ENCODE measurements around the gene COBLL1. TPM values are rescaled to one million over a fixed set of nuclear protein-coding genes. Genes with fewer than 3 reads are reported as not detected.

COBLL1 gene
- total and polyA plus RNA-seq, 4 donors = 16.3 to 114 (median 36.4) TPM

- DNase-seq (ENCODE audit: low spot score) = no peak
- no peak overlapping the region for H3K4me3 ChIP-seq (ENCODE audit: low read depth in 1 of 3, low read length in 3 of 3)
- TF ChIP-seq GABPA (IDR thresholded peaks at IDR 0.05 in 1 of 2, conservative IDR thresholded peaks at IDR 0.05 in 1 of 2) (no peak), YY1 (IDR thresholded peaks at IDR 0.05) (no peak), CTCF (IDR thresholded peaks at IDR 0.05; ENCODE audit: low read depth, low read length, missing input control) (no peak)
- TF ChIP-seq, protein P1, sequence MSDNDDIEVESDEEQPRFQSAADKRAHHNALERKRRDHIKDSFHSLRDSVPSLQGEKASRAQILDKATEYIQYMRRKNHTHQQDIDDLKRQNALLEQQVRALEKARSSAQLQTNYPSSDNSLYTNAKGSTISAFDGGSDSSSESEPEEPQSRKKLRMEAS (IDR thresholded peaks at IDR 0.05) = no peak
- TF ChIP-seq, protein P2, sequence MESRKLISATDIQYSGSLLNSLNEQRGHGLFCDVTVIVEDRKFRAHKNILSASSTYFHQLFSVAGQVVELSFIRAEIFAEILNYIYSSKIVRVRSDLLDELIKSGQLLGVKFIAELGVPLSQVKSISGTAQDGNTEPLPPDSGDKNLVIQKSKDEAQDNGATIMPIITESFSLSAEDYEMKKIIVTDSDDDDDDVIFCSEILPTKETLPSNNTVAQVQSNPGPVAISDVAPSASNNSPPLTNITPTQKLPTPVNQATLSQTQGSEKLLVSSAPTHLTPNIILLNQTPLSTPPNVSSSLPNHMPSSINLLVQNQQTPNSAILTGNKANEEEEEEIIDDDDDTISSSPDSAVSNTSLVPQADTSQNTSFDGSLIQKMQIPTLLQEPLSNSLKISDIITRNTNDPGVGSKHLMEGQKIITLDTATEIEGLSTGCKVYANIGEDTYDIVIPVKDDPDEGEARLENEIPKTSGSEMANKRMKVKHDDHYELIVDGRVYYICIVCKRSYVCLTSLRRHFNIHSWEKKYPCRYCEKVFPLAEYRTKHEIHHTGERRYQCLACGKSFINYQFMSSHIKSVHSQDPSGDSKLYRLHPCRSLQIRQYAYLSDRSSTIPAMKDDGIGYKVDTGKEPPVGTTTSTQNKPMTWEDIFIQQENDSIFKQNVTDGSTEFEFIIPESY (IDR thresholded peaks at IDR 0.05) = no peak
- 97% methylated on average over 2 of the region's 2 CpGs for WGBS
- H3K4me1 ChIP-seq (ENCODE audit: control insufficient read depth in 4 of 4, insufficient read depth in 4 of 4, low read length in 3 of 4) = peaks cover 0 to 9% (median 0%) of the 10 kb centered on the region in 4 donors
- H3K9me3 ChIP-seq (ENCODE audit: control insufficient read depth in 4 of 4, low read length in 3 of 4) = no peaks in the 10 kb centered on the region
- H3K36me3 ChIP-seq (ENCODE audit: control insufficient read depth in 4 of 4, insufficient read depth in 3 of 4, low read depth in 1 of 4, low read length in 3 of 4) = peaks cover 9 to 52% (median 34%) of the 10 kb centered on the region in 4 donors
- H3K27ac ChIP-seq (ENCODE audit: low read depth in 1 of 2, low read length in 2 of 2) = no peak overlapping the region
- H3K27me3 ChIP-seq (ENCODE audit: control insufficient read depth in 4 of 4, insufficient read depth in 4 of 4, low read length in 3 of 4) = no peaks in the 10 kb centered on the region
- no peak overlapping the region for H3K9ac ChIP-seq (ENCODE audit: low read depth in 1 of 2, low read length in 2 of 2)
Measured at GRCh38 chr2:164691346-164691887, 150.2 kb downstream of the COBLL1 start.

DNA sequence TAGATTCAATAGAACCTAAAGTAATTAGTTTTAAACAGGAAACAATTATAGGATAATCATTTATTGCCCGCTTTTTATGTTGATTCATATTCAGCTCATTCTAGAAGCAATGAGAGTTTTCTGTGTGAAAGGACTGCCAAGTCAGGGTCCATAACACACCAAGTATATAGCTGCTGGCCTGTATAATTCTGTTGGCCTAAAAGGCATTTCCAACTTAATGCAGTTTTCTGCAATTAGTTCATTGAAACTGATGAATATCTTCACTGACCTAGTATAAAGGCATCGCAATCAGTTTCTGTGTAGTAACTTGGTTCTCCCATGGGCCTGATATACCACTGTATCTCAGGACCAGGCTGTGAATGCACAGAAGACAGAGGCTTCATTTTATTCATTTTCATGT lies 151.3 kb downstream of the COBLL1 start:
- peaks cover 9 to 49% (median 33%) of the 10 kb centered on the region in 4 donors for H3K36me3 ChIP-seq (ENCODE audit: control insufficient read depth in 4 of 4, insufficient read depth in 3 of 4, low read depth in 1 of 4, low read length in 3 of 4)
- WGBS = 96% methylated on average over 2 of the region's 2 CpGs
- H3K27ac ChIP-seq (ENCODE audit: low read depth in 1 of 2, low read length in 2 of 2) = no peak overlapping the region
- H3K9ac ChIP-seq (ENCODE audit: low read depth in 1 of 2, low read length in 2 of 2) = no peak overlapping the region
- H3K4me3 ChIP-seq (ENCODE audit: low read depth in 1 of 3, low read length in 3 of 3) = no peak overlapping the region
- peaks cover 0 to 9% (median 0%) of the 10 kb centered on the region in 4 donors for H3K4me1 ChIP-seq (ENCODE audit: control insufficient read depth in 4 of 4, insufficient read depth in 4 of 4, low read length in 3 of 4)
- no peaks in the 10 kb centered on the region for H3K9me3 ChIP-seq (ENCODE audit: control insufficient read depth in 4 of 4, low read length in 3 of 4)
- no peaks in the 10 kb centered on the region for H3K27me3 ChIP-seq (ENCODE audit: control insufficient read depth in 4 of 4, insufficient read depth in 4 of 4, low read length in 3 of 4)
- TF ChIP-seq HNF4G (IDR thresholded peaks at IDR 0.05) = no peak
- TF ChIP-seq JUND (IDR thresholded peaks at IDR 0.05) = no peak
- TF ChIP-seq NR2F2 (IDR thresholded peaks at IDR 0.05) = no peak
- no peak for TF ChIP-seq RAD21 (IDR thresholded peaks at IDR 0.05)
- TF ChIP-seq HNF4A (conservative IDR thresholded peaks at IDR 0.05) = no peak
- TF ChIP-seq EGR1 (IDR thresholded peaks at IDR 0.05; ENCODE audit: low read depth in 2 of 2) = no peak
- TF ChIP-seq, protein P2 (IDR thresholded peaks at IDR 0.05) = no peak
- no peak for TF ChIP-seq YY1 (IDR thresholded peaks at IDR 0.05)
- TF ChIP-seq REST (IDR thresholded peaks at IDR 0.05) = no peak
- TF ChIP-seq FOXA1 (IDR thresholded peaks at IDR 0.05) = no peak
- TF ChIP-seq SP1 (IDR thresholded peaks at IDR 0.05) = no peak
- TF ChIP-seq CTCF (IDR thresholded peaks at IDR 0.05; ENCODE audit: low read depth, low read length, missing input control) = no peak
- no peak for TF ChIP-seq RXRA (IDR thresholded peaks at IDR 0.05)
- TF ChIP-seq ATF3 (IDR thresholded peaks at IDR 0.05) = no peak
- no peak for TF ChIP-seq GABPA (IDR thresholded peaks at IDR 0.05 in 1 of 2, conservative IDR thresholded peaks at IDR 0.05 in 1 of 2)
- TF ChIP-seq, protein P1 (IDR thresholded peaks at IDR 0.05) = no peak
- no peak for TF ChIP-seq FOXA2 (IDR thresholded peaks at IDR 0.05)
- no peak for TF ChIP-seq TAF1 (conservative IDR thresholded peaks at IDR 0.05)
- DNase-seq (ENCODE audit: low spot score) = no peak
